ENCODE data around the gene TMC5.

Gene TMC5

GRCh38 chr16:19490619-19491018 lies 72.9 kb downstream of the TMC5 start:
- Mint-ChIP-seq H3K27me3 (no peaks in the 10 kb centered on the region), H3K27ac (no peak overlapping the region), H3K36me3 (ENCODE audit: low read depth) (peaks cover 6% of the 10 kb centered on the region), H3K4me1 (ENCODE audit: low read depth) (peaks cover 16% of the 10 kb centered on the region), H3K4me3 (no peak overlapping the region), H3K9me3 (no peaks in the 10 kb centered on the region)

GRCh38 chr16:19497176-19497575 lies 79.5 kb downstream of the TMC5 start:
- no peaks in the 10 kb centered on the region for H3K27me3 Mint-ChIP-seq
- peaks cover 14% of the 10 kb centered on the region for H3K4me1 Mint-ChIP-seq (ENCODE audit: low read depth)

GRCh38 chr16:19499006-19499405 lies 81.3 kb downstream of the TMC5 start:
- H3K9me3 Mint-ChIP-seq, result no peaks in the 10 kb centered on the region
- no peaks in the 10 kb centered on the region for H3K27me3 Mint-ChIP-seq
- H3K27ac Mint-ChIP-seq, result no peak overlapping the region
- H3K4me1 Mint-ChIP-seq (ENCODE audit: low read depth), result peaks cover 5% of the 10 kb centered on the region
- H3K36me3 Mint-ChIP-seq (ENCODE audit: low read depth), result peaks cover 45% of the 10 kb centered on the region
- H3K4me3 Mint-ChIP-seq, result no peak overlapping the region

More at GRCh38 chr16:19497176-19497575, 79.5 kb downstream of the TMC5 start:
- H3K36me3 Mint-ChIP-seq (ENCODE audit: low read depth), result peaks cover 32% of the 10 kb centered on the region
- H3K27ac Mint-ChIP-seq, result no peak overlapping the region
- no peaks in the 10 kb centered on the region for H3K9me3 Mint-ChIP-seq
- H3K4me3 Mint-ChIP-seq, result no peak overlapping the region

- no peak overlapping the region for H3K4me3 Mint-ChIP-seq
- H3K36me3 Mint-ChIP-seq (ENCODE audit: low read depth), result peaks cover 48% of the 10 kb centered on the region
- H3K4me1 Mint-ChIP-seq (ENCODE audit: low read depth), result no peaks in the 10 kb centered on the region
- H3K27me3 Mint-ChIP-seq, result no peaks in the 10 kb centered on the region
- H3K27ac Mint-ChIP-seq, result no peak overlapping the region
- H3K9me3 Mint-ChIP-seq, result no peaks in the 10 kb centered on the region
These were observed 81.8 kb downstream of the TMC5 start for GRCh38 chr16:19499481-19499880.

- Mint-ChIP-seq H3K36me3 (ENCODE audit: low read depth) (peaks cover 52% of the 10 kb centered on the region), H3K27me3 (no peaks in the 10 kb centered on the region), H3K4me3 (no peak overlapping the region), H3K9me3 (no peaks in the 10 kb centered on the region), H3K27ac (no peak overlapping the region), H3K4me1 (ENCODE audit: low read depth) (no peaks in the 10 kb centered on the region)
These were observed 84.9 kb downstream of the TMC5 start for GRCh38 chr16:19502395-19503131.

- Mint-ChIP-seq H3K4me1 (ENCODE audit: low read depth) (no peaks in the 10 kb centered on the region), H3K27ac (no peak overlapping the region), H3K9me3 (no peaks in the 10 kb centered on the region), H3K27me3 (no peaks in the 10 kb centered on the region), H3K36me3 (ENCODE audit: low read depth) (peaks cover 57% of the 10 kb centered on the region), H3K4me3 (no peak overlapping the region)
These were observed 85.9 kb downstream of the TMC5 start for GRCh38 chr16:19503461-19504075.

- H3K9me3 Mint-ChIP-seq, result no peaks in the 10 kb centered on the region
- no peak overlapping the region for H3K27ac Mint-ChIP-seq
- no peaks in the 10 kb centered on the region for H3K4me1 Mint-ChIP-seq (ENCODE audit: low read depth)
- H3K36me3 Mint-ChIP-seq (ENCODE audit: low read depth), result peaks cover 52% of the 10 kb centered on the region
- no peaks in the 10 kb centered on the region for H3K27me3 Mint-ChIP-seq
- no peak overlapping the region for H3K4me3 Mint-ChIP-seq
These were observed 88.1 kb downstream of the TMC5 start for GRCh38 chr16:19505600-19506303.

- Mint-ChIP-seq H3K4me1 (ENCODE audit: low read depth) (no peaks in the 10 kb centered on the region), H3K9me3 (no peaks in the 10 kb centered on the region), H3K36me3 (ENCODE audit: low read depth) (peaks cover 51% of the 10 kb centered on the region), H3K27ac (no peak overlapping the region), H3K4me3 (no peak overlapping the region), H3K27me3 (no peaks in the 10 kb centered on the region)
These were observed 89.3 kb downstream of the TMC5 start for GRCh38 chr16:19506965-19507364.

- Mint-ChIP-seq H3K36me3 (ENCODE audit: low read depth) (peaks cover 51% of the 10 kb centered on the region), H3K27me3 (no peaks in the 10 kb centered on the region), H3K9me3 (no peaks in the 10 kb centered on the region), H3K4me1 (ENCODE audit: low read depth) (no peaks in the 10 kb centered on the region), H3K4me3 (no peak overlapping the region), H3K27ac (no peak overlapping the region)
These were observed 90.2 kb downstream of the TMC5 start for GRCh38 chr16:19507867-19508266.

GRCh38 chr16:19512297-19512696 lies 94.6 kb downstream of the TMC5 start:
- H3K36me3 Mint-ChIP-seq (ENCODE audit: low read depth), result peaks cover 59% of the 10 kb centered on the region
- H3K9me3 Mint-ChIP-seq, result no peaks in the 10 kb centered on the region
- H3K4me1 Mint-ChIP-seq (ENCODE audit: low read depth), result peaks cover 13% of the 10 kb centered on the region
- no peak overlapping the region for H3K4me3 Mint-ChIP-seq
- H3K27ac Mint-ChIP-seq, result no peak overlapping the region
- H3K27me3 Mint-ChIP-seq, result no peaks in the 10 kb centered on the region

- H3K4me1 Mint-ChIP-seq (ENCODE audit: low read depth), result peaks cover 22% of the 10 kb centered on the region
- no peak overlapping the region for H3K4me3 Mint-ChIP-seq
- H3K36me3 Mint-ChIP-seq (ENCODE audit: low read depth), result peaks cover 58% of the 10 kb centered on the region
- no peaks in the 10 kb centered on the region for H3K27me3 Mint-ChIP-seq
- H3K27ac Mint-ChIP-seq, result no peak overlapping the region
- H3K9me3 Mint-ChIP-seq, result no peaks in the 10 kb centered on the region
These were observed 95.8 kb downstream of the TMC5 start for GRCh38 chr16:19513377-19514053.

- no peak overlapping the region for H3K4me3 Mint-ChIP-seq
- H3K4me1 Mint-ChIP-seq (ENCODE audit: low read depth), result peaks cover 40% of the 10 kb centered on the region
- no peak overlapping the region for H3K27ac Mint-ChIP-seq
- H3K27me3 Mint-ChIP-seq, result no peaks in the 10 kb centered on the region
- peaks cover 60% of the 10 kb centered on the region for H3K36me3 Mint-ChIP-seq (ENCODE audit: low read depth)
- no peaks in the 10 kb centered on the region for H3K9me3 Mint-ChIP-seq
These were observed 98.1 kb downstream of the TMC5 start for GRCh38 chr16:19515757-19516156.

- H3K36me3 Mint-ChIP-seq (ENCODE audit: low read depth), result peaks cover 52% of the 10 kb centered on the region
- peaks cover 52% of the 10 kb centered on the region for H3K4me1 Mint-ChIP-seq (ENCODE audit: low read depth)
- no peaks in the 10 kb centered on the region for H3K9me3 Mint-ChIP-seq
- no peak overlapping the region for H3K27ac Mint-ChIP-seq
- no peak overlapping the region for H3K4me3 Mint-ChIP-seq
- no peaks in the 10 kb centered on the region for H3K27me3 Mint-ChIP-seq
These were observed 99.9 kb downstream of the TMC5 start for GRCh38 chr16:19517424-19518089.

- Mint-ChIP-seq H3K4me1 (ENCODE audit: low read depth) (peaks cover 53% of the 10 kb centered on the region), H3K9me3 (no peaks in the 10 kb centered on the region), H3K36me3 (ENCODE audit: low read depth) (peaks cover 43% of the 10 kb centered on the region), H3K27me3 (no peaks in the 10 kb centered on the region), H3K4me3 (no peak overlapping the region), H3K27ac (no peak overlapping the region)
These were observed 100.7 kb downstream of the TMC5 start for GRCh38 chr16:19518388-19518787.

All from stimulated activated naive CD8-positive, alpha-beta T cell treated with anti-CD3 and anti-CD28 coated beads, Interleukin-15, Interleukin-2, amounts not matched to agents 100 ng/mL and 50 ng/mL, for 24 hours (primary cell).